GM12878 (cell line): ENCODE data around the gene B4GALT1. TPM values are rescaled to one million over a fixed set of nuclear protein-coding genes. Genes with fewer than 3 reads are reported as not detected.

Source experiments
- ATAC-seq: fragments of 200-7000 bp; cut with Tn5 transposase; 3 replicates; pipeline ENCODE4 v1.9.1; 2020; ENCODE audit warnings: mild to moderate bottlenecking, moderate library complexity
- BruUV-seq: library from RNA; stranded (reverse); fragments of 400-500 nt; replicated peaks from 2 replicates; lab custom pipeline; 2021; lab: Mats Ljungman, UMichigan
- CTCF ChIA-PET: fragments of 300-600 bp; sonication (Branson Sonifier 250); formaldehyde crosslinking; extraction: SDS; loops from one replicate; lab custom pipeline; 2021; ENCODE audit warnings: inconsistent platforms; lab: Yijun Ruan, JAX
- POLR2A ChIA-PET: fragments of 350-600 bp; formaldehyde crosslinking; extraction: SDS; loops from one replicate; lab custom pipeline; 2021; ENCODE audit warnings: inconsistent platforms; lab: Charles Lee
- RAD21 ChIA-PET: fragments of 300-600 bp; sonication (Branson Sonifier 250); formaldehyde crosslinking; loops from one replicate; lab custom pipeline; 2023; ENCODE audit warnings: antibody characterized with exemption; ENCODE audit not compliant: unreplicated experiment; lab: Charles Lee
- SMC1A ChIA-PET: fragments of 300-600 bp; sonication (Branson Sonifier 250); formaldehyde crosslinking; loops from one replicate; lab custom pipeline; 2023; ENCODE audit not compliant: unreplicated experiment, uncharacterized antibody; lab: Charles Lee
- DNase-seq: peaks from one replicate; pipeline ENCODE4 v3.0.0-alpha.2; 2011; ENCODE audit warnings: low read depth, low spot score
- FAIRE-seq: peaks from 3 replicates; lab custom pipeline; 2011; peaks lifted over from hg19 to GRCh38; lab: Jason Lieb, UNC
- H2AFZ ChIP-seq: 2 replicates; pipeline ENCODE4 v1.6.0; 2011; ENCODE audit warnings: low read depth, low read length, control low read depth; ENCODE audit not compliant: control insufficient read depth
- H3K27ac ChIP-seq: 2 replicates; pipeline ENCODE4 v1.5.1; 2011; ENCODE audit warnings: control low read depth; ENCODE audit not compliant: control insufficient read depth, insufficient read depth
- H3K27me3 ChIP-seq, 2 experiments: replicated peaks in 1 of 2; 2 replicates each; pipeline versions ENCODE4 v1.6.0 to v1.6.1; 2011; ENCODE audit warnings: low read length in 1 of 2; ENCODE audit not compliant: control insufficient read depth in 2 of 2, insufficient read depth in 2 of 2
- H3K36me3 ChIP-seq, 2 experiments: 2 replicates each; pipeline ENCODE4 v1.5.1; 2011; ENCODE audit warnings: low read length in 1 of 2; ENCODE audit not compliant: control insufficient read depth in 2 of 2, insufficient read depth in 2 of 2
- H3K4me1 ChIP-seq: 2 replicates; pipeline ENCODE4 v1.6.1; 2011; ENCODE audit warnings: mild to moderate bottlenecking, low read length, moderate library complexity, mixed read lengths; ENCODE audit not compliant: control insufficient read depth, insufficient read depth
- H3K4me2 ChIP-seq: 2 replicates; pipeline ENCODE4 v1.6.0; 2011; ENCODE audit warnings: control low read depth; ENCODE audit not compliant: control insufficient read depth, insufficient read depth
- H3K4me3 ChIP-seq: fragments of 200-600 bp; sonication (generic); 2 replicates; pipeline ENCODE4 v1.5.1; 2016
- H3K79me2 ChIP-seq: 2 replicates; pipeline ENCODE4 v1.6.0; 2011; ENCODE audit warnings: low read length; ENCODE audit not compliant: control insufficient read depth, insufficient read depth
- H3K9ac ChIP-seq: 2 replicates; pipeline ENCODE4 v1.8.0; 2011; ENCODE audit warnings: low read length, control low read depth, mixed read lengths; ENCODE audit not compliant: control insufficient read depth, insufficient read depth
- H3K9me3 ChIP-seq: replicated peaks from 3 replicates; pipeline ENCODE4 v1.5.1; 2011; ENCODE audit warnings: mild to moderate bottlenecking, low read length; ENCODE audit not compliant: control insufficient read depth, insufficient read depth
- H4K20me1 ChIP-seq: 2 replicates; pipeline ENCODE4 v1.6.0; 2011; ENCODE audit not compliant: control insufficient read depth, insufficient read depth
- BACH1 ChIP-seq: fragments of 450-650 bp; IDR thresholded peaks from 2 replicates; pipeline ENCODE4 v1.6.1; 2017; ENCODE audit warnings: mild to moderate bottlenecking, borderline replicate concordance
- GATAD2B ChIP-seq: fragments of 450-650 bp; conservative IDR thresholded peaks from 2 replicates; pipeline ENCODE4 v1.6.1; 2017; ENCODE audit warnings: low read depth, mild to moderate bottlenecking, moderate library complexity
- RBBP5 ChIP-seq: fragments of 200-600 bp; sonication (generic); conservative IDR thresholded peaks from 2 replicates; pipeline ENCODE4 v1.6.1; 2016
- WGBS: methylation state at CpG from one replicate; pipeline ENCODE4 v1.1.6; 2016; ENCODE audit warnings: low lambda C conversion rate; ENCODE audit not compliant: insufficient replicate concordance, insufficient coverage; ENCODE audit errors: missing lambda C conversion rate; 5-methylcytosine and 5-hydroxymethylcytosine counted together
- in situ Hi-C: fragments of 300-500 bp; cut with MboI; formaldehyde crosslinking; loops from 9 replicates; pipeline ENCODE4 v1.14.3; 2018; ENCODE audit warnings: mixed read lengths
- intact Hi-C: fragments of 100-400 bp; cut with micrococcal nuclease; formaldehyde crosslinking; loops from one replicate; pipeline ENCODE4 v1.14.2; 2022; ENCODE audit not compliant: unreplicated experiment
- polyA plus RNA-seq, 11 experiments: library from polyadenylated mRNA; depleted of rRNA in 4 of 11; unstranded in 6 of 11; stranded (reverse) in 5 of 11; fragments of >200 nt; fragmentation: Nextera tagmentation in 4 of 11; fragmentation: Illumina TruSeq in 1 of 11; extraction: Ambion mirVana in 4 of 11; extraction: Trizol in 1 of 11; gene quantifications; 1 replicate in 1 of 11; 2 replicates in 10 of 11; pipeline versions ENCODE4 v1.2.1 to v1.2.3, GENCODE V29; 2011 to 2016; ENCODE audit warnings: inconsistent platforms in 2 of 11, missing spikeins in 2 of 11, low read depth in 1 of 11
- total RNA-seq, 4 experiments: library from RNA; depleted of rRNA in 3 of 4; stranded (reverse); fragments of >200 nt in 3 of 4; fragmentation: Illumina TruSeq in 1 of 4; extraction: Trizol in 1 of 4; gene quantifications; 2 replicates each; pipeline versions ENCODE4 v1.2.1 to v1.2.3, GENCODE V29; 2013 to 2021
- TF ChIP-seq, protein P1 (sequence below): IDR thresholded peaks from 2 replicates; pipeline ENCODE4 v1.6.1; 2012; ENCODE audit warnings: mild to moderate bottlenecking, low read depth, low read length
- TF ChIP-seq, protein P2 (sequence below): fragments of 450-650 bp; IDR thresholded peaks from 2 replicates; pipeline ENCODE4 v1.6.1; 2017; ENCODE audit warnings: mild to moderate bottlenecking, moderate library complexity
- TF ChIP-seq, protein P3 (sequence below): fragments of 450-650 bp; IDR thresholded peaks from 2 replicates; pipeline ENCODE4 v1.6.1; 2014; ENCODE audit warnings: mild to moderate bottlenecking

Gene B4GALT1
- total and polyA plus RNA-seq, 10 of the 15 experiments (the other 5 are each of a cell fraction or from before 2014, with no cell fraction given) = 12.7 to 79.0 (median 41.0) TPM

DNA sequence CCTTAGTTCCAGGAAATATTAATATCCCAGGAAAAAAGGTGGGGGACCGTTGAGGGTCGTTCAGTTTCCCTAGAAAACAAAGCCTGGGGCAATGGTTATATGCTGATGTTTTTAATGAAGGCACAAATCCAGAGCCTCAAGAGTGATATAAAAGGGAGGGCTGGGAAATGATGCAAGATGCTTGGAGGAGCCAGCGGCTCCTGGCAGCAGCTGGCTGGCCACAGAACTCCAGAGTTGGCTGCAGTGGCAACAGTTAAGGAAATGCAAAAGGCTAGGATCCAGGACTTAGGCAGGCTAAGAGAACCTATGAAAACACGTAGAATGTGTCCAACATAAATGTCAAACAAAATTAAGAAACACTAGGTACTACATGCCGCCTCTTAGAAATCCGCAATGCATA lies 31.0 kb upstream of the B4GALT1 start:
- ChIA-PET RAD21 (no interaction called here), SMC1A (no interaction called here), CTCF (no interaction called here), POLR2A (no interaction called here)
- Histone ChIP-seq H3K27me3 (no peaks in the 10 kb centered on the region), H4K20me1 (no peaks in the 10 kb centered on the region), H3K9ac (no peak overlapping the region), H3K9me3 (no peaks in the 10 kb centered on the region), H3K4me2 (no peak overlapping the region), H3K4me3 (no peak overlapping the region), H2AFZ (no peak overlapping the region), H3K4me1 (peaks cover 17% of the 10 kb centered on the region), H3K27ac (no peak overlapping the region), H3K36me3 (no peaks in the 10 kb centered on the region), H3K79me2 (no peaks in the 10 kb centered on the region)
- DNase-seq (no peak), FAIRE-seq (no peak), ATAC-seq (no peak)
- in situ Hi-C loops (no loop called here), intact Hi-C loops (no loop called here)
- BruUV-seq = no TSS peak
- 64% methylated on average over 6 of the region's 6 CpGs for WGBS
- TF ChIP-seq, protein P1, sequence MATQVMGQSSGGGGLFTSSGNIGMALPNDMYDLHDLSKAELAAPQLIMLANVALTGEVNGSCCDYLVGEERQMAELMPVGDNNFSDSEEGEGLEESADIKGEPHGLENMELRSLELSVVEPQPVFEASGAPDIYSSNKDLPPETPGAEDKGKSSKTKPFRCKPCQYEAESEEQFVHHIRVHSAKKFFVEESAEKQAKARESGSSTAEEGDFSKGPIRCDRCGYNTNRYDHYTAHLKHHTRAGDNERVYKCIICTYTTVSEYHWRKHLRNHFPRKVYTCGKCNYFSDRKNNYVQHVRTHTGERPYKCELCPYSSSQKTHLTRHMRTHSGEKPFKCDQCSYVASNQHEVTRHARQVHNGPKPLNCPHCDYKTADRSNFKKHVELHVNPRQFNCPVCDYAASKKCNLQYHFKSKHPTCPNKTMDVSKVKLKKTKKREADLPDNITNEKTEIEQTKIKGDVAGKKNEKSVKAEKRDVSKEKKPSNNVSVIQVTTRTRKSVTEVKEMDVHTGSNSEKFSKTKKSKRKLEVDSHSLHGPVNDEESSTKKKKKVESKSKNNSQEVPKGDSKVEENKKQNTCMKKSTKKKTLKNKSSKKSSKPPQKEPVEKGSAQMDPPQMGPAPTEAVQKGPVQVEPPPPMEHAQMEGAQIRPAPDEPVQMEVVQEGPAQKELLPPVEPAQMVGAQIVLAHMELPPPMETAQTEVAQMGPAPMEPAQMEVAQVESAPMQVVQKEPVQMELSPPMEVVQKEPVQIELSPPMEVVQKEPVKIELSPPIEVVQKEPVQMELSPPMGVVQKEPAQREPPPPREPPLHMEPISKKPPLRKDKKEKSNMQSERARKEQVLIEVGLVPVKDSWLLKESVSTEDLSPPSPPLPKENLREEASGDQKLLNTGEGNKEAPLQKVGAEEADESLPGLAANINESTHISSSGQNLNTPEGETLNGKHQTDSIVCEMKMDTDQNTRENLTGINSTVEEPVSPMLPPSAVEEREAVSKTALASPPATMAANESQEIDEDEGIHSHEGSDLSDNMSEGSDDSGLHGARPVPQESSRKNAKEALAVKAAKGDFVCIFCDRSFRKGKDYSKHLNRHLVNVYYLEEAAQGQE = no peak
- no peak for TF ChIP-seq BACH1
- no peak for TF ChIP-seq GATAD2B
- TF ChIP-seq, protein P2, sequence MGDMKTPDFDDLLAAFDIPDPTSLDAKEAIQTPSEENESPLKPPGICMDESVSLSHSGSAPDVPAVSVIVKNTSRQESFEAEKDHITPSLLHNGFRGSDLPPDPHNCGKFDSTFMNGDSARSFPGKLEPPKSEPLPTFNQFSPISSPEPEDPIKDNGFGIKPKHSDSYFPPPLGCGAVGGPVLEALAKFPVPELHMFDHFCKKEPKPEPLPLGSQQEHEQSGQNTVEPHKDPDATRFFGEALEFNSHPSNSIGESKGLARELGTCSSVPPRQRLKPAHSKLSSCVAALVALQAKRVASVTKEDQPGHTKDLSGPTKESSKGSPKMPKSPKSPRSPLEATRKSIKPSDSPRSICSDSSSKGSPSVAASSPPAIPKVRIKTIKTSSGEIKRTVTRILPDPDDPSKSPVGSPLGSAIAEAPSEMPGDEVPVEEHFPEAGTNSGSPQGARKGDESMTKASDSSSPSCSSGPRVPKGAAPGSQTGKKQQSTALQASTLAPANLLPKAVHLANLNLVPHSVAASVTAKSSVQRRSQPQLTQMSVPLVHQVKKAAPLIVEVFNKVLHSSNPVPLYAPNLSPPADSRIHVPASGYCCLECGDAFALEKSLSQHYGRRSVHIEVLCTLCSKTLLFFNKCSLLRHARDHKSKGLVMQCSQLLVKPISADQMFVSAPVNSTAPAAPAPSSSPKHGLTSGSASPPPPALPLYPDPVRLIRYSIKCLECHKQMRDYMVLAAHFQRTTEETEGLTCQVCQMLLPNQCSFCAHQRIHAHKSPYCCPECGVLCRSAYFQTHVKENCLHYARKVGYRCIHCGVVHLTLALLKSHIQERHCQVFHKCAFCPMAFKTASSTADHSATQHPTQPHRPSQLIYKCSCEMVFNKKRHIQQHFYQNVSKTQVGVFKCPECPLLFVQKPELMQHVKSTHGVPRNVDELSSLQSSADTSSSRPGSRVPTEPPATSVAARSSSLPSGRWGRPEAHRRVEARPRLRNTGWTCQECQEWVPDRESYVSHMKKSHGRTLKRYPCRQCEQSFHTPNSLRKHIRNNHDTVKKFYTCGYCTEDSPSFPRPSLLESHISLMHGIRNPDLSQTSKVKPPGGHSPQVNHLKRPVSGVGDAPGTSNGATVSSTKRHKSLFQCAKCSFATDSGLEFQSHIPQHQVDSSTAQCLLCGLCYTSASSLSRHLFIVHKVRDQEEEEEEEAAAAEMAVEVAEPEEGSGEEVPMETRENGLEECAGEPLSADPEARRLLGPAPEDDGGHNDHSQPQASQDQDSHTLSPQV = no peak
- TF ChIP-seq, protein P3, sequence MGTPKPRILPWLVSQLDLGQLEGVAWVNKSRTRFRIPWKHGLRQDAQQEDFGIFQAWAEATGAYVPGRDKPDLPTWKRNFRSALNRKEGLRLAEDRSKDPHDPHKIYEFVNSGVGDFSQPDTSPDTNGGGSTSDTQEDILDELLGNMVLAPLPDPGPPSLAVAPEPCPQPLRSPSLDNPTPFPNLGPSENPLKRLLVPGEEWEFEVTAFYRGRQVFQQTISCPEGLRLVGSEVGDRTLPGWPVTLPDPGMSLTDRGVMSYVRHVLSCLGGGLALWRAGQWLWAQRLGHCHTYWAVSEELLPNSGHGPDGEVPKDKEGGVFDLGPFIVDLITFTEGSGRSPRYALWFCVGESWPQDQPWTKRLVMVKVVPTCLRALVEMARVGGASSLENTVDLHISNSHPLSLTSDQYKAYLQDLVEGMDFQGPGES = no peak
- no peak for TF ChIP-seq RBBP5
